GDM1 (cell line): ENCODE data around the gene LIPI.
"Not testable (repeated sequence)": the region's sequence is repeated elsewhere in the genome, so short reads cannot be mapped to it uniquely, and the experiment has no call there.

Experiments
- DNase-seq: peaks from one replicate; lab custom pipeline; 2025; lab: John Stamatoyannopoulos, UW

Gene LIPI

DNA sequence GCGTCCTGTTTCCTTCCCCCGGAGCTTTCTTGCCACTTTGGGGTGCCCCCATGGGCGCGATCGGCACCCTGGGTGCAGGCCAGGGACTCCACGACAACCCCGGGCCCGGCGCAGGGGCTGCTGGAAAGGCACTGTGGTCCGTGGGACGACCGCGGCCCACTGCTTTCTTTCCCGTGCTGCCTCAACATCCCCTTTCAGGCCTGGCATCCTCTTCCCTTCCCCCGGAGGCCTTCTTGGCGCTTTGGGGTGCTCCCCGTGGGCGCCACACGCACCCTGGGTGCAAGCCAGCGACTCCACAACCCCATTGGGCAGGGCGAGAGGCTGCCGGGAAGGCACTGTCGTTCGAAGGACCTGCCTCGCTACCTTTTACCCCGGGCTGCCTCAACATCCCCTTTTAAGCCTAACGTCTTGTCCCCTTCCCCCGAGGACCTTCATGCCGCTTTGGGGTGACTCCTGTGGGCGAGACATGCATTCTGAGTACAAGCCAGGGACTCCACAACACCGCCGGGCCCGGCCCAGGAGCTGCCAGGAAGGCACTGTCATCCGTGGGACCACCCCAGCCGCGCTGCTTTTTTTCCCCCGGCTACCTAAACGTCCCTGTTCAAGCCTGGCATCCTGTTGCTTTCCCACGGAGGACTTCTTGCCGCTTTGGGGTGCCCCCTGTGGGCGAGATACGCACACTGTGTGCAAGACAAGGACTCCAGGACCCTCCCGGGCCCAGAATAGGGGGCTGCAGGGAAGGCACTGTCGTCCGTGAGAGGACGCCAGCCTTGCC is 137.8 kb downstream of the LIPI start:
- DNase-seq = no peak

DNA sequence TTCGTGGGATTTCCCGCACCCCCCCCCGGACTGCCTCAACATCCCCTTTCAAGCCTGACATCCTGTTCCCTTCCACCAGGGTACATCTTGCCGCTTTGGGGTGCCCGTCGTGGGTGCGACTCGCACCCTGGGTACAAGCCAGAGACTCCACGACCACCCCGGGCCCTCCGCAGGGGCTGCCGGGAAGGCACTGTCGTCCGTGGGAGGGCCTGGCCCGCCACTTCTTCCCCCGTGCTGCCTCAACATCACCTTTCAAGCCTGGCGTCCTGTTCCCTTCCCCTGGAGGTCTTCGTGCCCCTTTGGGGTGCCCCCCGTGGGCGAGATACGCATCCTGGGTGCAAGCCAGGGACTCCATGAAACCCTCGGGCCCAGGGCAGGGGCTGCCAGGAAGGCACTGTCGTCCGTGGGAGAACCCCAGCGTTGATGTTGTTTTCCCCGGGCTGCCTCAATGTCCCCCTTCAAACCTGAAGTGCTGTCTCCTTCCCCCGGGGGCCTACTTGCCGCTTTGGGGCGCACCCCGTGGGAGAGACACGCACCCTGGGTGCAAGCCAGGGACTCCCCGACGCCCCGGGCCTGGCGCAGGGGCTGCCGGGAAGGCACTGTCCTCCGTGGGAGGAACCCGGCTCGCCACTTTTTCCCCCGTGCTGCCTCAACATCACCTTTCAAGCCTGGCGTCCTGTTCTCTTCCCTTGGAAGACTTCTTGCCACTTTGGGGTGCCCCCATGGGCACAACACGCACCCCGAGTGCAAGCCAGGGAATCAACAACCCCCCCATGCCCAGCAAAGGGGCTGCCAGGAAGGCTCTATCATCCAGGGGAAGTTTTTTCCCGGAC is 138.6 kb downstream of the LIPI start:
- no peak for DNase-seq

DNA sequence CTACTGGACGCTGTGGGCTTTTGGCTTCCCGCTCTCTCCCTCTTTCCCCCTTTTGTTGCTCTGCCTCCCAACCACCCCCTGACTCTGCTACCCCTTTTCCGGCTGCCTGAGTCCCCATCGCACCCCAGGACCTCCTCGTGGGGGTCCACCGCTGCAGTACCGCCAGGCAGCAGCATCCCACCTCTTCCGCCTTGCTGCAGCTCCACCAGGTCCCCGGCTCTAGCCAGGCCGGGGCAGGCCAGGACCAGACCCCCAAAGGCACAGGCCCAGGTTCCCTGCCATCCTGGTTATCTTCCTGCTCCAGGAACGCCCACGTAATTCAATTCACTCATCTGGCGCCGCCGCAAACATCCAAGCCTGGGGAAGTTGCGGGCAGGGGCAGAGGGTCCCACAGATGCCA is 139.8 kb downstream of the LIPI start:
- DNase-seq = no peak

DNA sequence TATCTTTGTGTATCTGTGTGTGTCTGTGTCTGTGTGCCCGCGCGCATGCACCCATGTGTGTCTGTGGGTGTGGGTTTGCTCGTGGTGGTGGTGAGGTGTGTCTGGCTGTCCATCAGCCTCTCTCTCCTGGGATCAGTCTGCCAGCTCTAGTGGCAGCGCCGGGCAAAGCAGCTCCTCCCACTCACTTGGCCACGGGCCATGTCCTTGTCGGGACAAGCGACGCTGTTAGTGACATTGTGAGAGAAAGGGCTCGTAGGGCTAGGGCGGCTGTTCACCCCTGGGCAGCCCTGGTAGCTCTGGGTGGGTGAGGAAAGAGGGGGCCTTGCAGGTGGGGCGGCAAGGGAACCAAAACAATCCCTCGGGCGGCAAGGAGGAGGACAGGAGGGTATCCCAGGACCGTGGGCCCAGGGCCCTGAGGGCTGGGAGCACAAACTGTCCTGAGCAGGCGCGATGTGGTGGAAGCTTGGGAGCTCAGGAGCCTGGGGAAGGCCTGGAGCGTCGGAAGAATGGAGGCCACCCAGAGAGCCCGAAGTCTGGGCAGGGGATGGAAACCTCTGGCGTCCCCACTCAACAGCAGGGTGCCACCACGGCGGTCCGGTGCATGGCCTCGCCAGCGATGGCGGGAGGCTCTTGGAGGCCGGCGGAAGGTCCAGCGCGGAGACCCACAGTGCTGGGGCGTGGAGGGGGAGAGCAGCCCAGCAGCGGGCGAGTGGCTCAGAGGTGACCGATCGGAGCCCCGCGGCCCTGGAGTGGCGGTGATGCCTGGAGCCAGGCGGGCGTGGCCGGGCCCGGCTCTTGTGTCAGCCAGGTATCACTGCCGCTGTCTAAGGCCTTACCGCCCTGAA is 140.5 kb downstream of the LIPI start:
- no peak for DNase-seq

DNA sequence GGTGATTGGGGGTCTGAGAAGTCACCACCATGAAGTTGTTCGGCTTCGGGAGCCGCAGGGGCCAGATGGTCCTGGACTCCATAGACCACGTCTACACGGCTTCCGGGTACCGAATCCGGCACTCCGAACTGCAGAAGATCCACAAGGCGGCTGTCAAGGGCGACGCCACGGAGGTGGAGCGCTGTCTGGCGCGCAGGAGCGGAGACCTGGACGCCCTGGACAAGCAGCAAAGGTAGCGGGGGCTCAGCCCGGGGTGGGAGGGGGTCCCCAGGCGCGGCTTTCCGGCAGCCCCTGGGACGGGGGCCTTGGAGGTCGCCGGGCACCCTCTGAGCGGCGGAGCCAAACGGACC is 146.5 kb downstream of the LIPI start:
- no peak for DNase-seq

DNA sequence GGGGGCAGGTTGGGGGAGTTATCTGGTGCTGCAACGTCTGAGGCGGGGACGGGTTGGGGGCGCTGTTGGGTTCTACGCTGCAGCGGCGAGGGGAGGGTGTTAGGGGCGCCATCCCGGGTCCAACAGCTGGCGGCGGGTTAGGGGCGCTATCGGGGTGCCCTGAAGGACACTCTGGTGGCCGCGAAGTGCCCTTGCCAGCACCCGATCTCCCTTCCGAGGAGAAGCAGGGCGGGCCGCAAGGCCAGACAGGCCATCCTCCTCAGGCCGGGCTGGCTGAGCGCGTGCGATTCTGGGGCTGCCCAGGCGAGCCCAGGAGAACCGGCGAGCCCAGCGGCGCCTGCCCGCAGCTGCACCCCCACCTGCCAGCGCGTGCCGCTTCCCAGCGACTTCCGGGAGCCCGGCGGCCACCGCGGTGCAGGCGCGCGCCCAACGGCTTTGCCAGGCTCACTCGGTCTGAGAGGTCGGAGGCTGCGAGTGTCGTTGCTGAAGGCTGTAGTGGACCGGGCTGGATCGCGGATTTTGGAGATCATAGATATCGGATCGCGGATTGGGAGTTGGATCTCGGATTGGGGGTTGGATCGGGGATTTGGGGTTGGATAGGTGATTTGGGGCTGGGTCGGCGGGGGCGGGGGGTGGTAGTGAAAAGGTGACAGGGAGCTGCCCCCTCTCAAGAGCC is 147.0 kb downstream of the LIPI start:
- DNase-seq = peak; percentile 44

DNA sequence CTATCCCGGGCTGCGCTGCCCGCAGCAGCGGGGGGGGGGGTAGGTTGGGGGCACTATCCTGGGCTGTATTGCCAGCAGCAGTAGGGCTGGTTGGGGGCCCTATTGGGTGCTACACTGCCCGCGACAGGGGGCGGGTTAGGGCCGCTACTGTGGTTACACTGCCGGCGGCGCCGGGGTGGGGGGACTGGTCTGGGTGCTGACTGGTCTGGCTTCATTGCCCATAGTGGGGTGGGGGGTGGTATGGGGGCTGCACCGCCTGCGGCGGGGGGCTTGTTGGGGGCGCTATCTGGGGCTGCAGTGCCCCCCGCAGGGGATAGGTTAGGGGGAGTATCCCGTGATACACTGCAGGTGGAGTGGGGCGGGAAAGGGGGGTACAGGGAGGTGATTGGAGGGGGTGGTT is 148.1 kb downstream of the LIPI start:
- DNase-seq = not testable (repeated sequence)

DNA sequence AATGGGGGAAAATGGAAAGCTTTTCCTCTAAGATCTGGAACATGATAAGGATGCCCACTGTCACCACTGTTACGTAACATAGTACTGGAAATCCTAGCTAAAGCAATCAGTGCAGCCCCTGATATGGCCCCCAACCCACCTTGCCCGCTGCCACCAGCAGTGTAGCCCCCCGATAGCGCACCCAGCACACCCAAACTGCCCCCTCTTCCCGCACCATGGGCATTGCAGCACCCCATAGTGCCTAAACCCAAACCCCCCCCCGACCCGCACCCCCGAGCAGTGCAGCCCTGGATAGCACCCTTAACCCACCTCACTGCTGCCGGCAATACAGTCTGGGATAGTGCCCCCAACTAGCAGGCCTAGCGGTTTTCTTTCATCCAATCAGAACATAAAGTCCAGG is 148.9 kb downstream of the LIPI start:
- not testable (repeated sequence) for DNase-seq

DNA sequence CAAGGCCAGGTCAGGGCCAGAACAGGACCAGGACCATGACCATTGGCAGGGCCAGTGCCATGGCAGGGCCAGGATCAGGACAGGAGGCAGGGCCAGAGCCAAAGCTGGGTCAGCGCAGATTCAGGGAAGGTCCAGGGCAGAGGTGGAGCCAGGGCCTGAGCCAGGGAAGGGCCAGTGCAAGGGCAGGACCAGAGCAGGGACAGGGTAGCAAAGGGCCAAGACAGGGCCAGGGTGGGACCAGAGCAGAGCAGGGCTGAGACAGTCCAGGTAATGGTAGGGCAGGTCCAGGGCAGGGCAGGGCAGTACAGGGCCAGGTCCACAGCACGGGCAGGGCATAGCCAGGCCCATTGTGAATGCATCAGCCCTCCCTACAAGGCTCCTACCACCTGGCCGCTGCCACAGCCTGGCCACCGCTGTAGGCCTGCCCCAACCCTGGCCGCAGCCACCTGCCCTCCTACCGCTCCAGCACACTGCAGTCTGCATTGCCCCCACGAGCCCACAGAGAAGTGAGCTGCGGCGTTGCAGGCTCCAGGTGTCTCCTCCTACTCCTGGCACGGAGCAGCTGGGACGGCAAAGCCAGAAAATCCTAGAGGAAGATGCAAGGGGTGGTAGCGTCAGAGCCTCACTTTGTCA is 151.6 kb downstream of the LIPI start:
- DNase-seq = not testable (repeated sequence)
